T-helper 22 cell (primary cell): ENCODE data around the gene LINC00305.

Experiments used
- DNase-seq: peaks from one replicate; pipeline ENCODE4 v3.0.0-alpha.2; 2020; ENCODE audit warnings: low read depth

LINC00305 gene

DNA sequence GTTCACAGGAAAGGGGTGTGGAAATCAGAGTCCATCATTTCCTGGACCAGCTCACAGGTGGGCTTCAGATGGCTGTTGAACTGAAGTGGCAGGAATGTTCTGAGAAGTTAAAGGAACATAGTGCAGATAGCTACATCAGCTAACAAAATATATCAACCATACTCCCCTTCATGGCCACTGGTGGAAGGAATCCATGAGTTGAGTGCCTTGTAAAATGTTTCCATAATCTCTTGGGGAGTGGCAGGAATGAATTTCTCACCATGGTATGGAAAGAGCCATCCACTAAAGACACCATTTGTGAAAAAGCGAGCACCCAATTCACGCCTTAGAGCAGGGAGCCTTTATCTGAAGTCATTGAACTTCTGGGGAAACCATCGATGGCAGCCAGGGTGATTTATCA lies at the start of gene LINC00305:
Gene LINC00305, minus strand, starts transcription at position 101 of the 400 bp plus-strand sequence.
- DNase-seq, result no peak

DNA sequence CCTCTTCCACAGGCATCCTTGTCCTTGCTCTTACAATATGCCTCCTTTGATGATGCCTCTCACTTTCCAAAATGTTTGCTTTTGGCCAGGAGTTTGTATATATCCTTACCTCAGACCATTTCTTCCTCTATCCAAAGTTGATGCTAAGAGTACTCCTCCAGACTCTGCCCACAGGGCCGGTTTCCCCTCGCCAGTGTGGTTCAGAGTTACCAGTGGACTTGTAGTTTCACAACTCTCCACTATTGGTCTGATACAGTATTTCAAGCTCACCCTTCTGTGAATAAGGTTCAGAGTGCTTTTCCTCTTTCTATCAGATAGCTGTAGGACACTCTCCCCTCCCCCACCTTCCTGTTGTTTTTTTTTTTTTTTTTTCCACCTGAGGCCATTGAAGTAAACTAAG lies 42.2 kb upstream of the LINC00305 start:
- no peak for DNase-seq

GRCh38 chr18:64185987-64186386 lies 37.1 kb upstream of the LINC00305 start:
- no peak for DNase-seq

- no peak for DNase-seq
These were observed 34.8 kb upstream of the LINC00305 start for GRCh38 chr18:64183665-64184064.

GRCh38 chr18:64180617-64181016 lies 31.7 kb upstream of the LINC00305 start:
- no peak for DNase-seq

DNA sequence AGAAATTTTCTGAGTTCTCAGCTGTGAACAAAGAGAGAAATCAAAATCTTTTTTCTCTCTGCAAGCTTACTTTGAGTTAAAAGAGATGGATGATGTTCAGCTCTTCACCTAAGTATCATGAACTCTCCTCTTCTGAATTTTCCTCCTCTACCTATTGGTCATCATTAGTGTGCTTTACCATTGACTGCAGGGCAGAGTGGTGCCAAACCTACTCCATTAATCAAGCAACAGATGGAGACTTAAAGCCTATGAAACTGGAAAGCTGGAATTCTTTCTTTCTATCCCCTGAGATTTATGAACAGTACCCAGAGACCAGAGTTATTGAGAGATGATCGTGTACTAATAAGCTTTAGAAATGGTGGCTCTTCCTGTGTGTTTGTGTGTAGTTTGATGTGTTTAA lies 31.3 kb upstream of the LINC00305 start:
- DNase-seq, result no peak

- DNase-seq, result no peak
These were observed 30.7 kb upstream of the LINC00305 start for GRCh38 chr18:64179556-64180080.

DNA sequence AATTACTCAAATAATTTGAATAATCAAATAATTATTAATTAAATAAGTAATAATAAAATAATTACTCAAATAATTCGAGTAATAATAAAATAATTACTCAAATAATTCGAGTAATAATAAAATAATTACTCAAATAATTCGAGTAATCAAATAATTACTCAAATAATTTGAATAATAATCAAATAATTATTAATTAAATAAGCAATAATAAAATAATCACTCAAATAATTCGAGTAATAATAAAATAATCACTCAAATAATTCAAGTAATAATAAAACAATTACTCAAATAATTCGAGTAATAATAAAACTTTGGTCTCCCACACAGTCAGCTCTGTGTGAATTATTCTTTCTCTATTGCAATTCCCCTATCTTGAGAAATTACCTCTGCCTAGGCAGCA lies 30.0 kb upstream of the LINC00305 start:
- no peak for DNase-seq

- no peak for DNase-seq
These were observed 26.5 kb upstream of the LINC00305 start for GRCh38 chr18:64175432-64175831.

DNA sequence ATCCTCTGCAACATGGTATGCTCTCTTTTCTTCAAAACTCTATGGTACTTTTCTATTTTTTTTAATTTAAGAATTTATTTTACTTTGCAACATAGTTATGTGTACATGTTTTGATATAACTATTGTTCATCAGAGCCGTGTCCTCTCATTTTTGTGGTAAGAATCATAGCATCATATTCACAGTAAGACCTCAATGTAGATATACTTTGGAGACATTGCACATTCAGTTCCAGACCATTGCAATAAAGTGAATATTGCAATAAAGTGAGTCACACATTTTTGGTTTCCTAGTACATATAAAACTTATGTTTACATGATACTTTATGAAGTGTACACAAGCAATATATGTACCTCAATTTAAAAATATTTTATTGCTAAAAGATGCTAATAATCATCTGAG lies 22.7 kb upstream of the LINC00305 start:
- no peak for DNase-seq

GRCh38 chr18:64167408-64167925 lies 18.6 kb upstream of the LINC00305 start:
- no peak for DNase-seq

GRCh38 chr18:64165906-64166305 lies 17.0 kb upstream of the LINC00305 start:
- DNase-seq, result no peak

- no peak for DNase-seq
These were observed 16.0 kb upstream of the LINC00305 start for GRCh38 chr18:64164883-64165282.

DNA sequence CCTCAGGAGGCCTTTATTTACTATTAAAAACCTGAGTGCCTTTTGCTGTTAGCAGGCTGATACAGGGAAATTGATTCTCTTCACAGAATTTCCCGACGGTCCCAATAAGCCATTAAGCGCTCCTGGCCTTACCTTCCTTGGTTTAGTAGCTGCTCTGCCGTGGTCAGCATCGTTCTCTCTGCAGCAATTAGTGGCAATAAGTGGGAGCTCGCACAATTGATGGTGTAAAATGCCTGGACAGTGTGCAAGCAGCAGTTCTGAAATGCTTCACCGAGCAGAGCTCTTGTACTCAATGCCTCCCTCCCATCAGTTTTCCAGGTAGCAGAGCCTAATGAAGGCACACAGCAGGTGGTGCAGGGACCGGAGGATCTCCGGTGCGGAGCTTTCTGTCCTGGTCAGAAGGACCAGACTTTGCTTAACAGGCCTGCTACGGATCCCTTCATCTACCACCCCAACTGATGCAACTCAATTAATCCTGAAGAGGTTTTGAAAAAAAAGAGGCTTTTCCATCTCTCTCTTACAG lies 1.1 kb upstream of the LINC00305 start:
- no peak for DNase-seq

GRCh38 chr18:64142904-64143303 lies 6.0 kb downstream of the LINC00305 start:
- DNase-seq, result no peak

DNA sequence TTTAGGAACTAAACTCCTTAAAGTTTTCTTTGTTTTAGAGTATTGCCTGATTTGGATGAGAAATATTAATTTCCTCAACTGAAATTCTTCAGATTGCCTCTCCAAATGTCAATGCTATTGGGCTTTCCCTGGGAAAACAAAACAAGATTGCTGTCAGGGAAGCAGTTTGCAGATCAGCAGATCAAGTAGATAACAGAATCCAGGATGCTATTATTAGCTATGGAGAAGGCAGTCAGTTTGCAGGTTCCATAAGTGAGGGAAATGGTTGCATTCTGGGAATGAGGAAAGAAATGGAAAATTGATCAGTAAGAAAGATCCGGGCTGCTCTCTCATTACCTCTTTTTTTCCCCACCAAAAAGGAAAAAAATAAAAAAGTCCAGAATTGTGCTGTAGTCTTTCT lies 11.0 kb downstream of the LINC00305 start:
- DNase-seq, result no peak

- no peak for DNase-seq
These were observed 14.7 kb downstream of the LINC00305 start for GRCh38 chr18:64134044-64134747.

DNA sequence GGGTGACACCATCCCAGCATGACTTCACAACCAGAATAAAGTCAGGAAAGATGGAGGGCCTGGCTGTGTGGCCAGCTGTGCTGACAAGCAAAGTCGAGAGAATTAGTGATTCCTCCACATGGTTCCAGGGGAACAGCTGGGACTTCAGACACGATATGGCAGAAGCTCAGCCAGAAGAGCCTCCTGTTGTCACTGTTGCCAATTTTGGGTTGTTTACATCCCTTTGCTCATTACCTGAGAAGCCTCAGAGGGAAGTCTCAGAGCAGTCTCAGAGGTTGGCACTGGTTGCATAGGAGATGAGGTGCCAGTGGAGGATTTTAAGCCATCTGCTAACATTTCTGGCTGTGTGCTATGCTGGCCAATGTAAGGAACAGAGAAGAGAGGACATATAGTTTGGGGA lies 16.0 kb downstream of the LINC00305 start:
- DNase-seq, result no peak

DNA sequence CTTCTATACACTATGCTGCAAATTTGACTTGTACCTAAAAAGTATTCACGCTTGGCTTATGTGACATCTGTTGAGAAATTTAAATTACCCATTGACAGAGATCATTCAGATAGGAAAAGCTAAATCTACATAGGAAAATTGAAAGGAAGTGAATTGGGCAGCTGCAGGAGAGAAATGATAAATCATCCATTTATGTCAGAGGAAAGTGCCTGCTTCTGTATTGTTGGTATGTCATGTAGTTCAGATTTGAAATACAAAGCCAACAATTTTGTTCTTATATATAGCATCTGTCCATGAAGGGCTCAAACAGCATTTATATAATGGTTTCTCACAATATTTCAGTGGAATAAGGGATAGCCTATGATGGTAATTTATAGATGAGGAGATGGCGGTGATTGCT lies 17.6 kb downstream of the LINC00305 start:
- DNase-seq, result no peak

GRCh38 chr18:64127172-64127571 lies 21.7 kb downstream of the LINC00305 start:
- no peak for DNase-seq

DNA sequence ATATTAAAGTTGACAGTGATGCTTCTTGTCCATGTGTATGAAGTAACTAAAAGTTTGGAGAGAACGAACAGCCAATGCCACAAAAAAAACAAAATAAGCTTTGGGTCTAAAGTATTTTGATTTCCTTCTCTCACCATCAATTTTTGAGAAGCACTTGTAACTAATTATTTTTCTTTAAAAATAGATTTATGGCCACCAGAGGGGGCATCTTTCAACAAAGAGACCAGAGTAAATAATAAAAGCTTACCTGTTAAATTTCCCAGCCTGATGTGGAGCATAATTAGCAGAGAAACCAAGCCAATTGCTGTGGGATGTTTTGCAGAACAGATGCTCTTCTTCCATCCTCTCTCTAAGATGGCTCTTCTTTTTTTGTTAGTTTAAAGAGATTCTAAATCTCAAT lies 29.0 kb downstream of the LINC00305 start:
- DNase-seq, result no peak

- DNase-seq, result no peak
These were observed 30.5 kb downstream of the LINC00305 start for GRCh38 chr18:64118406-64118805.

- no peak for DNase-seq
These were observed 32.2 kb downstream of the LINC00305 start for GRCh38 chr18:64116571-64117175.
